Fibroblast of the aortic adventitia (primary cell): Measurements from ENCODE around the gene RFTN1. TPM values are rescaled to one million over a fixed set of nuclear protein-coding genes. Genes with fewer than 3 reads are reported as not detected.

Experiments
- DNase-seq: peaks from one replicate; pipeline ENCODE4 v3.0.0-alpha.2; 2010; ENCODE audit warnings: low read depth
- H3K4me3 ChIP-seq: 2 replicates; pipeline ENCODE4 v1.5.1; 2011; ENCODE audit warnings: low read depth, mild to moderate bottlenecking, control low read depth, low read length, moderate library complexity
- CTCF ChIP-seq: IDR thresholded peaks from 2 replicates; pipeline ENCODE4 v1.5.1; 2011; ENCODE audit warnings: mild to moderate bottlenecking, low read length, control low read depth, inconsistent platforms; ENCODE audit not compliant: insufficient read depth
- total RNA-seq: library from RNA; depleted of rRNA; stranded (reverse); fragments of >200 nt; gene quantifications from 2 replicates; pipeline ENCODE4 v1.2.3, GENCODE V29; 2012; ENCODE audit warnings: low replicate concordance

Gene RFTN1
- total RNA-seq, 1 donor = 54.7 TPM

GRCh38 chr3:16516695-16517481 is 3.4 kb upstream of the RFTN1 start:
- peak; percentile 82 for DNase-seq
- no peak overlapping the region for H3K4me3 ChIP-seq
- peak; percentile 82 for TF ChIP-seq CTCF

- no peak for DNase-seq
- H3K4me3 ChIP-seq = no peak overlapping the region
- no peak for TF ChIP-seq CTCF
Observed at GRCh38 chr3:16515885-16516420, 2.5 kb upstream of the RFTN1 start.

GRCh38 chr3:16514755-16515353 is 1.4 kb upstream of the RFTN1 start:
- TF ChIP-seq CTCF = no peak
- no peak for DNase-seq
- no peak overlapping the region for H3K4me3 ChIP-seq

GRCh38 chr3:16514021-16514700 is 662 bp upstream of the RFTN1 start:
- H3K4me3 ChIP-seq = peak overlapping the region; percentile 69
- no peak for DNase-seq
- TF ChIP-seq CTCF = no peak

GRCh38 chr3:16512435-16513140 is 911 bp downstream of the RFTN1 start:
- peak; percentile 36 for DNase-seq
- TF ChIP-seq CTCF = no peak
- H3K4me3 ChIP-seq = peak overlapping the region; percentile 69

- TF ChIP-seq CTCF = no peak
- peak overlapping the region; percentile 69 for H3K4me3 ChIP-seq
- DNase-seq = peak; percentile 88
Observed at GRCh38 chr3:16511681-16512434, 1.6 kb downstream of the RFTN1 start.
